Esophagus muscularis mucosa (tissue), 4 donors: Measurements from ENCODE around the gene ADGRB2. TPM values are rescaled to one million over a fixed set of nuclear protein-coding genes. Genes with fewer than 3 reads are reported as not detected.

ENCODE experiments used
- DNase-seq: peaks from one replicate; pipeline ENCODE4 v3.0.0-alpha.2; 2017; ENCODE audit errors: extremely low spot score
- H3K27ac ChIP-seq, 4 donors: fragments of 200-600 bp; sonication (generic); replicated peaks in 1 of 4; 1 replicate in 3 of 4; 2 replicates in 1 of 4; pipeline ENCODE4 v1.5.1; 2016 to 2019; ENCODE audit warnings: mild to moderate bottlenecking in 1 of 4
- H3K27me3 ChIP-seq, 4 donors: fragments of 200-600 bp; sonication (generic); one replicate each; pipeline versions ENCODE4 v1.5.1 to v1.6.0; 2016 to 2019
- H3K36me3 ChIP-seq, 4 donors: fragments of 200-600 bp; sonication (generic); one replicate each; pipeline ENCODE4 v1.5.1; 2016 to 2019
- H3K4me1 ChIP-seq, 4 donors: fragments of 200-600 bp; sonication (generic); one replicate each; pipeline ENCODE4 v1.5.1; 2016 to 2019
- H3K4me3 ChIP-seq, 4 donors: fragments of 200-600 bp; sonication (generic); 1 replicate in 2 of 4; 2 replicates in 2 of 4; pipeline ENCODE4 v1.5.1; 2016 to 2019; ENCODE audit warnings: mild to moderate bottlenecking in 4 of 4, moderate library complexity in 1 of 4
- H3K9me3 ChIP-seq, 4 donors: fragments of 200-600 bp; sonication (generic); 1 replicate in 3 of 4; 2 replicates in 1 of 4; pipeline ENCODE4 v1.5.1; 2016 to 2019
- CTCF ChIP-seq, 3 experiments: fragments of 200-600 bp in 2 of 3; fragments of 450-650 bp in 1 of 3; sonication (generic) in 2 of 3; IDR thresholded peaks; one replicate each; pipeline ENCODE4 v1.5.1; 2017 to 2019; ENCODE audit warnings: antibody characterized with exemption in 3 of 3, mild to moderate bottlenecking in 2 of 3, moderate library complexity in 1 of 3
- EP300 ChIP-seq: sonication (generic); formaldehyde crosslinking; IDR thresholded peaks from one replicate; pipeline ENCODE4 v1.6.1; 2017; ENCODE audit warnings: antibody characterized with exemption
- POLR2A ChIP-seq: fragments of 450-650 bp; IDR thresholded peaks from one replicate; pipeline ENCODE4 v1.6.1; 2017; ENCODE audit warnings: antibody characterized with exemption, moderate library complexity, mild to moderate bottlenecking, low read depth
- POLR2AphosphoS5 ChIP-seq, 2 donors: sonication (generic); formaldehyde crosslinking; IDR thresholded peaks; one replicate each; pipeline ENCODE4 v1.6.1; 2017; ENCODE audit warnings: antibody characterized with exemption in 2 of 2
- WGBS: methylation state at CpG from one replicate; pipeline ENCODE4 v1.1.5; 2018; 5-methylcytosine and 5-hydroxymethylcytosine counted together
- intact Hi-C: fragments of 100-400 bp; cut with DNase I; formaldehyde crosslinking; loops from one replicate; pipeline ENCODE4 v1.15.1; 2023
- total RNA-seq, 4 donors: library from RNA; depleted of rRNA; stranded (reverse); fragments of >200 nt; gene quantifications; one replicate each; pipeline versions ENCODE4 v1.1.0 to v1.2.1, GENCODE V29; 2016

The ADGRB2 gene
- total RNA-seq, 4 donors from 2014 or later = 0.83 to 4.2 (median 2.1) TPM

- no peaks in the 10 kb centered on the region for H3K36me3 ChIP-seq
- peaks cover 15 to 48% (median 23%) of the 10 kb centered on the region in 4 donors for H3K4me1 ChIP-seq
- no peak overlapping the region for H3K27ac ChIP-seq
- H3K9me3 ChIP-seq = no peaks in the 10 kb centered on the region
- TF ChIP-seq EP300 (no peak), POLR2AphosphoS5 (IDR thresholded peaks at IDR 0.05) (no peak), POLR2A (no peak), CTCF (IDR thresholded peaks at IDR 0.05) (no peak)
- 63% methylated on average over 11 of the region's 11 CpGs for WGBS
- DNase-seq = no peak
- H3K4me3 ChIP-seq = no peak overlapping the region
- intact Hi-C loops = no loop called here
- H3K27me3 ChIP-seq = no peaks in the 10 kb centered on the region
Observed at GRCh38 chr1:31750858-31751510, 13.2 kb downstream of the ADGRB2 start.

GRCh38 chr1:31749785-31750735 is 14.1 kb downstream of the ADGRB2 start:
- no peak for DNase-seq
- no peaks in the 10 kb centered on the region for H3K27me3 ChIP-seq
- TF ChIP-seq EP300 (no peak), CTCF (IDR thresholded peaks at IDR 0.05) (no peak), POLR2AphosphoS5 (IDR thresholded peaks at IDR 0.05) (no peak), POLR2A (no peak)
- no peak overlapping the region for H3K4me3 ChIP-seq
- H3K36me3 ChIP-seq = no peaks in the 10 kb centered on the region
- no peaks in the 10 kb centered on the region for H3K9me3 ChIP-seq
- intact Hi-C loops = loop anchor here (5.0 kb wide), 1 partner anchor 37 kb away; no protein-coding TSS in a partner anchor
- no peak overlapping the region for H3K27ac ChIP-seq
- peaks cover 15 to 39% (median 25%) of the 10 kb centered on the region in 4 donors for H3K4me1 ChIP-seq
- 82% methylated on average over 4 of the region's 7 CpGs for WGBS

DNA sequence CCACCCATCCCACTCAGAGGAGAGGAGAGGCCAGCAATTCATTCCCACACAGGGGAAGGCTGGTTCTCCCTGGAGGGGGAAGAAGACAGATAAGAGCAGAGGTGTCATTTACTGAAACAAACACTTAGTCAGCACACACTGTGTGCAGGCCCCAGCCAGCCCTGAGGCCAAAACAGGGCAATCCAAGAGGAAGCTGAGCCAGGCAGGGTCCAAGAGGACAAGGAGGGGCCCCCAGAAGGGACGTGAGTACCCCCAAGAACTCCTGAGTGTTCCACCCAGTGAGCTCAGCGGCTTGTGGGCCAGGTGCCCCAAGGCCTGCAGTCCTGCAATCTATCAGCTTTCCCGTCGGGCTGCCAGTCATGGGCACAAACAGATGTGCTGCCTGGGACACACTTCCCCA is 15.8 kb downstream of the ADGRB2 start:
- peaks cover 0 to 22% (median 14%) of the 10 kb centered on the region in 4 donors for H3K4me1 ChIP-seq
- H3K27me3 ChIP-seq = no peaks in the 10 kb centered on the region
- H3K9me3 ChIP-seq = no peaks in the 10 kb centered on the region
- H3K4me3 ChIP-seq = no peak overlapping the region
- no peak overlapping the region for H3K27ac ChIP-seq
- intact Hi-C loops = loop anchor here (5.0 kb wide), 1 partner anchor 39 kb away; no protein-coding TSS in a partner anchor
- TF ChIP-seq POLR2AphosphoS5 (IDR thresholded peaks at IDR 0.05) (no peak), CTCF (IDR thresholded peaks at IDR 0.05) (no peak), POLR2A (no peak), EP300 (no peak)
- no peaks in the 10 kb centered on the region for H3K36me3 ChIP-seq
- 100% methylated on average over 2 of the region's 4 CpGs for WGBS
- DNase-seq = no peak

DNA sequence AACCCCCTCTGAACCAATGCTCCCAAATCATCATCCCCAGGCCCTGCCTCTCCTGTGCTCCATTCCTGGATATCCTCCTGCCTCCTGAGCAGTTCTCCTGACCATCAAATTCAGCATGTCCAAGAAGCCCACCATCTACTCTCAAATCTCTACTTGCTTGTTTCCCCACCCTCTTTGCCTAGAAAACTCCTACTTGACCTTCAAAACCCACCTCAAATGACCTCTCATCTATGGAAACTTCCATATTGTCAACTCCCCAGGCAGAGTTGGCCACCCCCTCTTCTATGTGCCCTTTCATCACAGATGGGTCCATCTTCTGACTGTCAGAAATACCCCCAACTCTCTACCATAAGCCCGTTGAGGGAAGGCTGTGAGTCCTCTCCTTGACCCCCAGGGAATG is 16.8 kb downstream of the ADGRB2 start:
- 60% methylated on average over 1 of the region's 1 CpG for WGBS
- Histone ChIP-seq H3K36me3 (no peaks in the 10 kb centered on the region), H3K27me3 (no peaks in the 10 kb centered on the region), H3K4me1 (peaks cover 0 to 21% (median 13%) of the 10 kb centered on the region in 4 donors), H3K9me3 (no peaks in the 10 kb centered on the region), H3K4me3 (no peak overlapping the region), H3K27ac (no peak overlapping the region)
- intact Hi-C loops = loop anchor here (5.0 kb wide), 1 partner anchor 40 kb away; no protein-coding TSS in a partner anchor
- DNase-seq = no peak
- TF ChIP-seq EP300 (no peak), CTCF (IDR thresholded peaks at IDR 0.05) (no peak), POLR2A (no peak), POLR2AphosphoS5 (IDR thresholded peaks at IDR 0.05) (no peak)
